Smooth muscle cell (in vitro differentiated cells): ENCODE data around the gene RAB3GAP2. TPM values are rescaled to one million over a fixed set of nuclear protein-coding genes. Genes with fewer than 3 reads are reported as not detected.
"Not testable (repeated sequence)": the region's sequence is repeated elsewhere in the genome, so short reads cannot be mapped to it uniquely, and the experiment has no call there.

ENCODE experiments used
- DNase-seq: peaks from one replicate; lab custom pipeline; 2025; ENCODE audit not compliant: unreplicated experiment; lab: John Stamatoyannopoulos, UW
- H2AFZ ChIP-seq: fragments of 200-600 bp; sonication (generic); 2 replicates; pipeline ENCODE4 v1.6.0; 2016; ENCODE audit warnings: antibody characterized with exemption, low read depth, mild to moderate bottlenecking
- H3F3A ChIP-seq: fragments of 200-600 bp; sonication (generic); 2 replicates; pipeline ENCODE4 v1.6.0; 2017; ENCODE audit warnings: antibody characterized with exemption, low read depth
- H3K27ac ChIP-seq: fragments of 200-600 bp; sonication (generic); 2 replicates; pipeline ENCODE4 v1.5.1; 2016; ENCODE audit warnings: low read depth, mild to moderate bottlenecking
- H3K27me3 ChIP-seq: fragments of 200-600 bp; sonication (generic); 2 replicates; pipeline ENCODE4 v1.6.1; 2016; ENCODE audit warnings: low read depth, mild to moderate bottlenecking
- H3K36me3 ChIP-seq: fragments of 200-600 bp; sonication (generic); 2 replicates; pipeline ENCODE4 v1.5.1; 2016; ENCODE audit warnings: low read depth
- H3K4me1 ChIP-seq: fragments of 200-600 bp; sonication (generic); 2 replicates; pipeline ENCODE4 v1.5.1; 2016; ENCODE audit warnings: low read depth
- H3K4me2 ChIP-seq: fragments of 200-600 bp; sonication (generic); 2 replicates; pipeline ENCODE4 v1.6.0; 2016; ENCODE audit warnings: mild to moderate bottlenecking
- H3K4me3 ChIP-seq: fragments of 200-600 bp; sonication (generic); 2 replicates; pipeline ENCODE4 v1.5.1; 2016; ENCODE audit warnings: mild to moderate bottlenecking
- H3K79me2 ChIP-seq: fragments of 200-600 bp; sonication (generic); 2 replicates; pipeline ENCODE4 v1.6.0; 2016; ENCODE audit warnings: low read depth, mild to moderate bottlenecking
- H3K9ac ChIP-seq: fragments of 200-600 bp; sonication (generic); 2 replicates; pipeline ENCODE4 v1.6.0; 2016; ENCODE audit warnings: low read depth
- H3K9me3 ChIP-seq: fragments of 200-600 bp; sonication (generic); replicated peaks from 2 replicates; pipeline ENCODE4 v1.5.1; 2016; ENCODE audit warnings: low read depth
- H4K20me1 ChIP-seq: fragments of 200-600 bp; sonication (generic); 2 replicates; pipeline ENCODE4 v1.6.0; 2016; ENCODE audit warnings: low read depth
- WGBS: methylation state at CpG from one replicate; pipeline ENCODE4 v1.1.7; 2016; ENCODE audit warnings: low lambda C conversion rate; 5-methylcytosine and 5-hydroxymethylcytosine counted together
- polyA plus RNA-seq: library from polyadenylated mRNA; unstranded; fragments of >200 nt; fragmentation: Nextera tagmentation; extraction: Ambion mirVana; gene quantifications from 2 replicates; pipeline ENCODE4 v1.2.1, GENCODE V29; 2016
- total RNA-seq: library from RNA; depleted of rRNA; stranded (reverse); fragments of >200 nt; gene quantifications from 2 replicates; pipeline ENCODE4 v1.2.3, GENCODE V29; 2014
- TF ChIP-seq, protein P1 (sequence below): fragments of 200-600 bp; sonication (generic); IDR thresholded peaks from 2 replicates; pipeline ENCODE4 v1.5.1; 2017; ENCODE audit warnings: borderline replicate concordance, mild to moderate bottlenecking, antibody characterized with exemption; ENCODE audit not compliant: insufficient read depth, poor library complexity, severe bottlenecking

Gene RAB3GAP2
- total and polyA plus RNA-seq, 2 experiments from 2014 or later: 12.9 to 33.0 TPM

DNA sequence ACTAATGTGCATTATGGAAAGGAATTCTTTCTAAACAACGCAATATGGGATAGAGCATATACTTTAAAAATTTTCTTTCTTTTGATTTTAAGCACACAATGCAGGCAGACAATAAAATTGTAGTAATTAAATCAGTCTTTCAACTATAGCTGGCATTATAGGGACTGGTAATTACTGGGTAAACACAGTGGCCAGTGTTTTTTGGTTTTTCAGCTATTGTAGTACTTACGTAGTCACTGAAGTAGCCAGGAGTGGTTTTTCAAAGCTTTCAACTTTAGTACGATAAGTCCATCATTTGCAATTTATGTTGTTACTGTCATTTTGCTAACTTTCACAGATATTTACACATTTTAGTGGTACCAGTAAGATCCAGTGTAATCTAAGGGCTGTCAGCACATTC, 50.6 kb downstream of the RAB3GAP2 start:
- Histone ChIP-seq H2AFZ (no peak overlapping the region), H3F3A (no peaks in the 10 kb centered on the region), H3K36me3 (no peaks in the 10 kb centered on the region), H3K9ac (no peak overlapping the region), H3K9me3 (no peaks in the 10 kb centered on the region), H3K4me3 (no peak overlapping the region), H3K27me3 (no peaks in the 10 kb centered on the region), H3K27ac (no peak overlapping the region), H4K20me1 (peaks cover 98% of the 10 kb centered on the region), H3K4me1 (peaks cover 5% of the 10 kb centered on the region), H3K79me2 (peaks cover 64% of the 10 kb centered on the region), H3K4me2 (no peak overlapping the region)
- no peak for DNase-seq
- TF ChIP-seq, protein P1, sequence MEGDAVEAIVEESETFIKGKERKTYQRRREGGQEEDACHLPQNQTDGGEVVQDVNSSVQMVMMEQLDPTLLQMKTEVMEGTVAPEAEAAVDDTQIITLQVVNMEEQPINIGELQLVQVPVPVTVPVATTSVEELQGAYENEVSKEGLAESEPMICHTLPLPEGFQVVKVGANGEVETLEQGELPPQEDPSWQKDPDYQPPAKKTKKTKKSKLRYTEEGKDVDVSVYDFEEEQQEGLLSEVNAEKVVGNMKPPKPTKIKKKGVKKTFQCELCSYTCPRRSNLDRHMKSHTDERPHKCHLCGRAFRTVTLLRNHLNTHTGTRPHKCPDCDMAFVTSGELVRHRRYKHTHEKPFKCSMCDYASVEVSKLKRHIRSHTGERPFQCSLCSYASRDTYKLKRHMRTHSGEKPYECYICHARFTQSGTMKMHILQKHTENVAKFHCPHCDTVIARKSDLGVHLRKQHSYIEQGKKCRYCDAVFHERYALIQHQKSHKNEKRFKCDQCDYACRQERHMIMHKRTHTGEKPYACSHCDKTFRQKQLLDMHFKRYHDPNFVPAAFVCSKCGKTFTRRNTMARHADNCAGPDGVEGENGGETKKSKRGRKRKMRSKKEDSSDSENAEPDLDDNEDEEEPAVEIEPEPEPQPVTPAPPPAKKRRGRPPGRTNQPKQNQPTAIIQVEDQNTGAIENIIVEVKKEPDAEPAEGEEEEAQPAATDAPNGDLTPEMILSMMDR: no peak
- 95% methylated on average over 3 of the region's 3 CpGs for WGBS

DNA sequence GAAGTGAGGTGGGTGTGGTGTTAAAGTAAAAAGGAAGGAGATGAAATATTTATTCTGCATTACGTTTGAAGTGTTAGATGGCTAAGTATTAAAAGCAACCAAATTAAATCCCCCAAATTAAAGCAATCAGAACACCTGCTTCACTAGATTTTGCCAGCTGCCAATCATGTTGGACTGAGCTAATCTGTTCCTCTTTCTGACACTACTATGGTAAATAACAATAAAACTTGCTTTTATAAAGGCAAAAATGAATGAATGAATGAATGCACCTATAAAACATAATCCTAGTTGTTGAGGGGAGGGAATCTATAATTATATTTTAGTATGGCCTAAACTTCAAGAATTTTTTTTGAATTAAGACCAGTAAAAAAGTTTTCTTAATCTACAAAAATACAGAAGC, 51.0 kb downstream of the RAB3GAP2 start:
- Histone ChIP-seq H3K4me3 (no peak overlapping the region), H3K4me2 (no peak overlapping the region), H3K9me3 (no peaks in the 10 kb centered on the region), H3K79me2 (peaks cover 64% of the 10 kb centered on the region), H3K27me3 (no peaks in the 10 kb centered on the region), H3K4me1 (peaks cover 5% of the 10 kb centered on the region), H3F3A (no peaks in the 10 kb centered on the region), H2AFZ (no peak overlapping the region), H3K36me3 (no peaks in the 10 kb centered on the region), H4K20me1 (peaks cover 98% of the 10 kb centered on the region), H3K27ac (no peak overlapping the region), H3K9ac (no peak overlapping the region)
- DNase-seq: no peak
- 96% methylated on average over 1 of the region's 1 CpG for WGBS
- TF ChIP-seq, protein P1: no peak

DNA sequence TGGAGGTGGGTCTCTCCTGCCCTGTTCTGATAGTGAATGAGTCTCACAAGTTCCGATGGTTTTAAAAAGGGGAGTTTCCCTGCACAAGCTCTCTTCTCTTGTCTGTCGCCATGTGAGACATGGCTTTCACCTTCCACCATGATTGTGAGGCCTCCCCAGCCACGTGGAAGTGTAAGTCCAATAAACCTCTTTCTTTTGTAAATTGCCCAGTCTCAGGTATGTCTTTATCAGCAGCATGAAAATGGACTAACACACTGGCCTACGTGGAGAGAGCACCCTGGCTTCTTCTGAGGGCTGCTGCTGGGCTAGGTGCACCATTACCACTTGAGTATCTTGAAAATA, 51.6 kb downstream of the RAB3GAP2 start:
- not testable (repeated sequence) for H3K4me1 ChIP-seq, H3K9ac ChIP-seq, H3K4me3 ChIP-seq, H3K9me3 ChIP-seq, H3K27ac ChIP-seq, H3K36me3 ChIP-seq, H3K27me3 ChIP-seq, H3K4me2 ChIP-seq, H3F3A ChIP-seq, H2AFZ ChIP-seq, DNase-seq
- Histone ChIP-seq H4K20me1 (peaks cover 97% of the 10 kb centered on the region), H3K79me2 (peaks cover 64% of the 10 kb centered on the region)
- WGBS: 91% methylated on average over 4 of the region's 4 CpGs

DNA sequence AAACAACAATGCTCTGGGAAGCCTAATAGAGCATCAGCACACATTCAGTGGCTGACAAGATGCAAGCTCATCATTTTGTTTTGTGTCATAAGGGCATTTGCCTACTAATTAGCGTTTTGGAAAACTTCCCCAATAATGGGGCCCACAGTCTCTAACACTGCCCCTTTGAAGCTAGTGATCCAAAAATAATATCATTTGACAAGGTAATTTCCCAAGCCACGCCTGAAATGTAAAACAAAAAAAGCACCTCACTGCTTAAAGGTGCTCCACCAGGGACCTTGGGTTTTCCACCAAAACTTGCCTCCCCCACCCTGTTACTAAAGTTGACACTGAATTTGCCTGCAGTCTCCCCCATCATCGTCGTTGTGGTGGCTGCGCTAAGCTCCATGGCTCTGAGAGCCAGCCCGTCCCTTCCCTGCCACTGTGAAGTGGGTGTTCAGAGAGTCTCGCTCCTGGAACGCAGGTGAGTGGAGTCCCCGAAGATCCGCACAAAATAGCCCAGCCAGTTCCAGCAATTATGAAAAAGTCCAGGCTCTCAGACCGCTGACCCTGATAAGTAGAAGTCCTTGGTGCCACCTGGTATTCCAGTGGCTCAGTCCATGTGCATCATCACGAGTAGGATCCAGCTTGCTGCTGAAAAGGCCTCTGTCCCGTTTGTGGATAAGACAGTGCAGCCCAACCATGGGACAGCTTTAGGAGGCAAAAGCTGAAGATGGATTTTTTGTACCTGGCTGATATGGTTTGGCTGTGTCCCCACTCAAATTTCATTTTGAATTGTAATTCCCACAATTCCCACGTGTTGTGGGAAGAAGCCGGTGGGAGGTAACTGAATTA, 52.2 kb downstream of the RAB3GAP2 start:
- TF ChIP-seq, protein P1: no peak
- Histone ChIP-seq H3K4me2 (no peak overlapping the region), H2AFZ (no peak overlapping the region), H3K36me3 (no peaks in the 10 kb centered on the region), H3K4me3 (no peak overlapping the region), H3K4me1 (peaks cover 4% of the 10 kb centered on the region), H3K27ac (no peak overlapping the region), H3F3A (no peaks in the 10 kb centered on the region), H3K9ac (no peak overlapping the region), H3K9me3 (no peaks in the 10 kb centered on the region), H3K79me2 (peaks cover 60% of the 10 kb centered on the region), H3K27me3 (no peaks in the 10 kb centered on the region), H4K20me1 (peaks cover 96% of the 10 kb centered on the region)
- DNase-seq: no peak
- 96% methylated on average over 15 of the region's 15 CpGs for WGBS
